ENCODE measurements around the gene SDHB.
A peak's percentile ranks its signal among the peaks of the same experiment; 100 is the strongest.

SDHB gene

DNA sequence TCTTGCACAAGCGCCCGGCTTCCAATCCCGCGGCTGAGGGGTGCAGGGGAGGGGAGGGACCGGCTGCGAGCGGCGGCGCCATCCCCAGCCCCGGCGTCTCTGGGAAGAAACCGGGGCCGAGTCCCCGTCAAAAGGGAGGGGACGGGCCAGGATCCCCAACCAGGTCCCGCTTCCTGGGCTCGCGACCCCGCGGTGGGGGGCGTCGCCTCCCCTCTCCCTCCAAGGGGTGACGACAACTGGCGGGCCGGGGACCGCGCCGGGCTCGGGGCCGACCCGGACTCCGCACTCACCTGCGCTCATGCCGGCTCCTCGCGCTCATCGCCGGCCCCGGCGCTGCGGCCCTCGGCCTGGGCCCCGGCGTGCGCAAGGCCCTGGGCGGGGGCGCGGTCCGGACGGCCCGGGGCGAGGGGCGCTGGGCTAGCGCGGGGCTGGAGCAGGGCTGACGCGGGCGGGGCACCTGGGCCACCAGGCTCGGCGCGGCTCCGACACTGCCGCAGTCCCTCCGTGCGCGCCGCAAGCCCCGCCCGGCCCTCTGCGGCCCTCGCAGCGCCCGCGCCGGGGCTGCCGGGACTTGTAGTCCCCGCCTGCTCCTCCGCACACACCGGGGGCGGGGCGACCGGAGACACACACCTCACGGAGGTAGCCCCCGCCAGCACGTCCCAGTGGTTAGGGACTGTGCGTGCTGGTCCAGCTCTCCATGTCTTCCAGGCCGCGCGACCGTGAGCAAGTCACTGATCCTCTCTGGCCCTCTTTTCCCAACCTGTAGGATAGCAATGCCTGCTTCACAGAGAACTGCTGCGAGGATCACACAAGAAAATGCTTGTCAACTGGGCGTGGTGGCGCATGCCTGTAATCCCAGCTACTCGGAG lies 42.2 kb downstream of the SDHB start, which contains the start of gene ATP13A2 (continued):
- TF ChIP-seq, protein P1, sequence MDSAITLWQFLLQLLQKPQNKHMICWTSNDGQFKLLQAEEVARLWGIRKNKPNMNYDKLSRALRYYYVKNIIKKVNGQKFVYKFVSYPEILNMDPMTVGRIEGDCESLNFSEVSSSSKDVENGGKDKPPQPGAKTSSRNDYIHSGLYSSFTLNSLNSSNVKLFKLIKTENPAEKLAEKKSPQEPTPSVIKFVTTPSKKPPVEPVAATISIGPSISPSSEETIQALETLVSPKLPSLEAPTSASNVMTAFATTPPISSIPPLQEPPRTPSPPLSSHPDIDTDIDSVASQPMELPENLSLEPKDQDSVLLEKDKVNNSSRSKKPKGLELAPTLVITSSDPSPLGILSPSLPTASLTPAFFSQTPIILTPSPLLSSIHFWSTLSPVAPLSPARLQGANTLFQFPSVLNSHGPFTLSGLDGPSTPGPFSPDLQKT (IDR thresholded peaks at IDR 0.05; ENCODE audit: borderline replicate concordance, low read depth, low read length), result no peak
- TF ChIP-seq, protein P2, sequence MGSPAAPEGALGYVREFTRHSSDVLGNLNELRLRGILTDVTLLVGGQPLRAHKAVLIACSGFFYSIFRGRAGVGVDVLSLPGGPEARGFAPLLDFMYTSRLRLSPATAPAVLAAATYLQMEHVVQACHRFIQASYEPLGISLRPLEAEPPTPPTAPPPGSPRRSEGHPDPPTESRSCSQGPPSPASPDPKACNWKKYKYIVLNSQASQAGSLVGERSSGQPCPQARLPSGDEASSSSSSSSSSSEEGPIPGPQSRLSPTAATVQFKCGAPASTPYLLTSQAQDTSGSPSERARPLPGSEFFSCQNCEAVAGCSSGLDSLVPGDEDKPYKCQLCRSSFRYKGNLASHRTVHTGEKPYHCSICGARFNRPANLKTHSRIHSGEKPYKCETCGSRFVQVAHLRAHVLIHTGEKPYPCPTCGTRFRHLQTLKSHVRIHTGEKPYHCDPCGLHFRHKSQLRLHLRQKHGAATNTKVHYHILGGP (tag by site-specific recombination; IDR thresholded peaks at IDR 0.05), result no peak
- TF ChIP-seq ZNF473 (tag by site-specific recombination; IDR thresholded peaks at IDR 0.05) (no peak), ZNF549 (tag by site-specific recombination; IDR thresholded peaks at IDR 0.05) (no peak), HOXA7 (CRISPR knock-in tag; IDR thresholded peaks at IDR 0.05; ENCODE audit: borderline replicate concordance) (no peak), SP2 (tag by site-specific recombination; IDR thresholded peaks at IDR 0.05) (peak; percentile 53), MYNN (tag by site-specific recombination; IDR thresholded peaks at IDR 0.05; ENCODE audit: borderline replicate concordance) (no peak), ZNF423 (tag by site-specific recombination; IDR thresholded peaks at IDR 0.05) (no peak), ZNF202 (tag by site-specific recombination; IDR thresholded peaks at IDR 0.05; ENCODE audit: borderline replicate concordance) (no peak), ZNF776 (tag by site-specific recombination; IDR thresholded peaks at IDR 0.05; ENCODE audit: borderline replicate concordance) (no peak), BCL11B (tag by site-specific recombination; IDR thresholded peaks at IDR 0.05; ENCODE audit: low read depth) (no peak), ZNF335 (tag by site-specific recombination; conservative IDR thresholded peaks at IDR 0.05) (peak; percentile 79), ZNF623 (tag by site-specific recombination; IDR thresholded peaks at IDR 0.05) (no peak), ZNF37A (tag by site-specific recombination; IDR thresholded peaks at IDR 0.05) (no peak), ZNF660 (tag by site-specific recombination; IDR thresholded peaks at IDR 0.05) (peak; percentile 32; the same call in 1 of the 2 replicates), ZSCAN23 (tag by site-specific recombination; IDR thresholded peaks at IDR 0.05) (no peak), ZBTB20 (tag by site-specific recombination; IDR thresholded peaks at IDR 0.05) (peak; percentile 54; the same call in 1 of the 2 replicates), EGR2 (tag by site-specific recombination; IDR thresholded peaks at IDR 0.05; ENCODE audit: low read depth) (0 out of 2 replicates have a peak, but pooled peaks have one; percentile 27), ZFP69B (tag by site-specific recombination; IDR thresholded peaks at IDR 0.05) (no peak), ZEB2 (tag by site-specific recombination; IDR thresholded peaks at IDR 0.05) (peak; percentile 33; the same call in 1 of the 2 replicates), ZNF548 (tag by site-specific recombination; IDR thresholded peaks at IDR 0.05) (no peak), KLF1 (tag by site-specific recombination; IDR thresholded peaks at IDR 0.05) (peak; percentile 40), ZNF211 (tag by site-specific recombination; IDR thresholded peaks at IDR 0.05; ENCODE audit: low read depth) (no peak), ZNF521 (tag by site-specific recombination; IDR thresholded peaks at IDR 0.05) (no peak), ZBTB7A (tag by site-specific recombination; IDR thresholded peaks at IDR 0.05; ENCODE audit: low read depth) (peak; percentile 50; the same call in 1 of the 2 replicates)
- TF ChIP-seq, protein P3, sequence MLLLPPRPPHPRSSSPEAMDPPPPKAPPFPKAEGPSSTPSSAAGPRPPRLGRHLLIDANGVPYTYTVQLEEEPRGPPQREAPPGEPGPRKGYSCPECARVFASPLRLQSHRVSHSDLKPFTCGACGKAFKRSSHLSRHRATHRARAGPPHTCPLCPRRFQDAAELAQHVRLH (tag by site-specific recombination; IDR thresholded peaks at IDR 0.05), result no peak
- TF ChIP-seq, protein P4, sequence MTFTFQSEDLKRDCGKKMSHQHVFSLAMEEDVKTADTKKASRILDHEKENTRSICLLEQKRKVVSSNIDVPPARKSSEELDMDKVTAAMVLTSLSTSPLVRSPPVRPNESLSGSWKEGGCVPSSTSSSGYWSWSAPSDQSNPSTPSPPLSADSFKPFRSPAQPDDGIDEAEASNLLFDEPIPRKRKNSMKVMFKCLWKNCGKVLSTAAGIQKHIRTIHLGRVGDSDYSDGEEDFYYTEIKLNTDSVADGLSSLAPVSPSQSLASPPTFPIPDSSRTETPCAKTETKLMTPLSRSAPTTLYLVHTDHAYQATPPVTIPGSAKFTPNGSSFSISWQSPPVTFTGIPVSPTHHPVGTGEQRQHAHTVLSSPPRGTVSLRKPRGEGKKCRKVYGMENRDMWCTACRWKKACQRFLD (tag by site-specific recombination; IDR thresholded peaks at IDR 0.05), result no peak
- TF ChIP-seq, protein P5, sequence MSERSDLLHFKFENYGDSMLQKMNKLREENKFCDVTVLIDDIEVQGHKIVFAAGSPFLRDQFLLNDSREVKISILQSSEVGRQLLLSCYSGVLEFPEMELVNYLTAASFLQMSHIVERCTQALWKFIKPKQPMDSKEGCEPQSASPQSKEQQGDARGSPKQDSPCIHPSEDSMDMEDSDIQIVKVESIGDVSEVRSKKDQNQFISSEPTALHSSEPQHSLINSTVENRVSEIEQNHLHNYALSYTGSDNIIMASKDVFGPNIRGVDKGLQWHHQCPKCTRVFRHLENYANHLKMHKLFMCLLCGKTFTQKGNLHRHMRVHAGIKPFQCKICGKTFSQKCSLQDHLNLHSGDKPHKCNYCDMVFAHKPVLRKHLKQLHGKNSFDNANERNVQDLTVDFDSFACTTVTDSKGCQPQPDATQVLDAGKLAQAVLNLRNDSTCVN (tag by site-specific recombination; optimal IDR thresholded peaks at IDR 0.05), result peak; percentile 75
- TF ChIP-seq, protein P6, sequence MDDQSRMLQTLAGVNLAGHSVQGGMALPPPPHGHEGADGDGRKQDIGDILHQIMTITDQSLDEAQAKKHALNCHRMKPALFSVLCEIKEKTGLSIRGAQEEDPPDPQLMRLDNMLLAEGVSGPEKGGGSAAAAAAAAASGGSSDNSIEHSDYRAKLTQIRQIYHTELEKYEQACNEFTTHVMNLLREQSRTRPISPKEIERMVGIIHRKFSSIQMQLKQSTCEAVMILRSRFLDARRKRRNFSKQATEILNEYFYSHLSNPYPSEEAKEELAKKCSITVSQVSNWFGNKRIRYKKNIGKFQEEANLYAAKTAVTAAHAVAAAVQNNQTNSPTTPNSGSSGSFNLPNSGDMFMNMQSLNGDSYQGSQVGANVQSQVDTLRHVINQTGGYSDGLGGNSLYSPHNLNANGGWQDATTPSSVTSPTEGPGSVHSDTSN (CRISPR knock-in tag; IDR thresholded peaks at IDR 0.05), result no peak
- TF ChIP-seq, protein P7, sequence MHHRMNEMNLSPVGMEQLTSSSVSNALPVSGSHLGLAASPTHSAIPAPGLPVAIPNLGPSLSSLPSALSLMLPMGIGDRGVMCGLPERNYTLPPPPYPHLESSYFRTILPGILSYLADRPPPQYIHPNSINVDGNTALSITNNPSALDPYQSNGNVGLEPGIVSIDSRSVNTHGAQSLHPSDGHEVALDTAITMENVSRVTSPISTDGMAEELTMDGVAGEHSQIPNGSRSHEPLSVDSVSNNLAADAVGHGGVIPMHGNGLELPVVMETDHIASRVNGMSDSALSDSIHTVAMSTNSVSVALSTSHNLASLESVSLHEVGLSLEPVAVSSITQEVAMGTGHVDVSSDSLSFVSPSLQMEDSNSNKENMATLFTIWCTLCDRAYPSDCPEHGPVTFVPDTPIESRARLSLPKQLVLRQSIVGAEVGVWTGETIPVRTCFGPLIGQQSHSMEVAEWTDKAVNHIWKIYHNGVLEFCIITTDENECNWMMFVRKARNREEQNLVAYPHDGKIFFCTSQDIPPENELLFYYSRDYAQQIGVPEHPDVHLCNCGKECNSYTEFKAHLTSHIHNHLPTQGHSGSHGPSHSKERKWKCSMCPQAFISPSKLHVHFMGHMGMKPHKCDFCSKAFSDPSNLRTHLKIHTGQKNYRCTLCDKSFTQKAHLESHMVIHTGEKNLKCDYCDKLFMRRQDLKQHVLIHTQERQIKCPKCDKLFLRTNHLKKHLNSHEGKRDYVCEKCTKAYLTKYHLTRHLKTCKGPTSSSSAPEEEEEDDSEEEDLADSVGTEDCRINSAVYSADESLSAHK (tag by site-specific recombination; IDR thresholded peaks at IDR 0.05), result no peak

Data from HEK293 (cell line).